OCI-M2 (cell line): ENCODE measurements around the gene INTS15.
"Not testable (repeated sequence)": the region's sequence is repeated elsewhere in the genome, so short reads cannot be mapped to it uniquely, and the experiment has no call there.

Experiments
- DNase-seq: peaks from one replicate; lab custom pipeline; 2025; ENCODE audit not compliant: unreplicated experiment; lab: John Stamatoyannopoulos, UW

INTS15 gene

GRCh38 chr7:6616854-6617643 lies 27.2 kb downstream of the INTS15 start:
- DNase-seq, result no peak

- DNase-seq, result no peak
These were observed 28.8 kb downstream of the INTS15 start for GRCh38 chr7:6618621-6619020.

DNA sequence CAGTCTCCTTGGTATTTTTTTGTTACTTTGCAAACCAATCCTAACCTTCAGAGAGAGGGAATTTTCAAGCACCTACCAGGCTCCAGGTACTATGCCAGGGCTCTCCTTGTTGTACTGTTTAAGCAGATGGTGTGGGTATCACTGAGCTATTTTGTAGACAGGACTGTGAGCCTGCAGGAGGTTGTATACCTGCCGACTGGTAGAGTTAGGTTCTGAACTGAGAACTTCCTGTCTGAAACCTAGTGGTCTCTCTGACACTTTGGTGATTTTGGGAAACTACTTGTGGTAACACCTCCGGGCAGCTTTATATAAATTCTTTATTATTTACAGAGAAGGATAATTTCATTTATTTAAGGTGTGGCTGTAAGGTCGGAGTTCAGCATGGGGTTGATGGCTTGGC lies 30.1 kb downstream of the INTS15 start:
- DNase-seq, result no peak

GRCh38 chr7:6621195-6622133 lies 31.6 kb downstream of the INTS15 start:
- DNase-seq, result no peak

- no peak for DNase-seq
These were observed 32.4 kb downstream of the INTS15 start for GRCh38 chr7:6622134-6622710.

- no peak for DNase-seq
These were observed 33.9 kb downstream of the INTS15 start for GRCh38 chr7:6623589-6624245.

DNA sequence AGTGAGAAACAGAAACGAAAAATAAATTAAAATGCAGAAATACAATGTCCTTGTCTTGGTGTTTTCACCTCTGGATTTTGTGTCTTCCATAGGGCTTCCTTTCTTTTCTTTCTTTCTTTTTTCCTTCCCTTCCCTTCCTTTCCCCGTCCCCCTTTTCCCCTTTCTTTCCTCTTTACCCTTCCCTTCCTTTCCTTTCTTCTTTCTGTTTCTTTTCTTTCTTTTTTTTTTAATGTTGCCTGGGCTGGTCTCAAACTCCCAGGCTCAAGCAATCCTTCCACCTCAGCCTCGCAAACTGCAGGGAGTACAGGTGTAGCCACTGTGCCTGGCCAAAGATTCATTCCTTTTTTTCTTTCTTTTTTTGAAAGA lies 34.4 kb downstream of the INTS15 start:
- DNase-seq, result no peak

DNA sequence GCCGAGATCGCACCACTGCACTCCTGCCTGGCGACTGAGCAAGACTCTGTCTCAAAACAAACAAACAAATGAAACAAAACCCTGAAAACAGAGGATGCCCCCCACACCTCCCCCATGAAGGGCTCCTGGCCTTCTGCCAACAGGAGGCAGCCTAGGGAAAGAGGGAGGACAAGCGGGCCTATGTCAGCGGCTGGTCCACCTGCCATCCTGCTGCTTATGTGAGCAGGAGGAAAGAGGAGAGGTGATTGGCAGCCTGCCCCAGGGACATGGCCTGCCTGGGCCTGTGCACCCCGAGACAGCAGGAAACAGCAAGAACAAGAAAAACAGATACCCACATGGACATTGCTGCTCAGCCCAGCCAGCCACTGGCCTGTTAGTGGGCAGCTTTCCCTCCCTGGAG lies 38.2 kb downstream of the INTS15 start:
- DNase-seq, result no peak

GRCh38 chr7:6630007-6630849 lies 40.4 kb downstream of the INTS15 start:
- no peak for DNase-seq

DNA sequence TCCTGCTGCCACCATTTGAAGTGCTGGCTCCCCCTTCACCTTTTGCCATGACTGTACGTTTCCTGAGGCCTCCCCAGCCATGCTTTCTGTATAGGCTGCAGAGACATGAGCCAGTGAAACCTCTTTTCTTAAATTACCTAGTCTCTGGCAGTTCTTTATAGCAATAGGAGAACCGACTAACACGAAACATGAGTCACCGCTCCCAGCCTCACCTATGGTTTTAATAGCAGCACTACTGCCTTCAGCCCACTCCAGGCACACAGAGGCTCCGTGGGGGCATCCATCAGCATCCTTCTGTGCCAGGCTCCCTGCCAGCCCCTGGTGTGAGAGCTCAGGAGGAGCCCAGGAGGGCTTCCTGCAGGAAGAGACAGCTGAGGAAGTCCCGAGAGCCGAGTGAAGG lies 41.8 kb downstream of the INTS15 start:
- DNase-seq, result no peak

DNA sequence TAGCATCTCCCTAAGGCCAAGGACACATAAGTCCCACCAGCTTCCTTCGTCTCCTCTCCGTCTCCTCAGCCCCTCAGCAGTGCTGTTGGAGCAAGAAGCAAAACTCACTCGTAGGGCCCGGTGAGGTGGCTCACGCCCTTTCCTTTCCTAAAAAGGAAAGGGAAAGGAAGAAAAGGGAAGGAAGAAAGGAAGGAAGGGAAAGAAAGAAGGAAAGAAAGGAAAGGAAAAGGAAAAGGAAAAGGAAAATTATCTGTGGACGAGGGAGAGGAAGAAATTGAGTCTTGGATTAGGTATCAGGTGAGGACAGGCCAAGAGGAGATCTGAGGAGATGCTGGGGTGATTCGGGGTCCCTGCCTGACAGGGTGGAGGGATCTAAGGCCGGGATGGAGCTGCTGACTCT lies 44.2 kb downstream of the INTS15 start:
- DNase-seq, result no peak

- DNase-seq, result not testable (repeated sequence)
These were observed 45.1 kb downstream of the INTS15 start for GRCh38 chr7:6634971-6635370.

DNA sequence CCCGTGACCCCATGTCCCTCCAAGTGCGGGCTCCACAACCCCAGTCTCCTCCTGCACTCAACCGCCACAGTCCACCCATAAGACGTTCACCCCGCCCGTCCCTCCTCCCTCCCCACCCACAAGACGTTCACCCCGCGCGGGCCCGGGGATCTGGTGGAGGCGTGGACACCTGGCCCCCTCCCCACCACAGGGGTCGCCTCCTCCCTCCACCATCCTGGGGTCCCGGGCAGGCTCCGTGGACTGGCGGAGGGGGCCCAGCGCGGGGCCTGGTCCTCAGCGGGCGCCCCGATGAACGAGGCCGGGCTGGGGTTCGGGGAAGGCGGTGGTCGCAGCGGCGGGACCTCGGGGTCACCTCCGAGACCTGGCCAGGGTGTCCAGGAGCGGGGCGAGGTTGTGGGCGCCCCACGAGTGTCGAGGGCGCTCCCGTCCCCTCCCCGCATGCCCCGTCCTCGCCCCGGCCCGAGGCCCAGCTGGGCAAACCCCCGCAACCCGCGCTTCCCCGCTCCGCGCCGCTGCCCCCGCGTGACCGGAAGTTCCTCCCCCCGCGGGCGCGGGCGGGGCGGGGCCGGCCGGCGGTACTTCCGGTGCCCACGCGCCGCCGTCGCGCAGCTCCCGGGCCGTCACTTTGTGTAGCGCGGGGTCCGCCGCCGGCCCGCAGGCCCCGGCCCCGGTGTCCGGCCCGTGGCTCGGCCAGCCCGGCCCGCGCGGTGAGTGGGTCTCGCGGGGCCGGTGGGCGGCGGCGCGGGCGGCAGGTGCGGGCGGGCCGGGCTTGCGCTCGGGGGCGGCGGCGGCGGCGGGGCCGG lies 47.1 kb downstream of the INTS15 start, which contains the start of gene ZNF316:
TSS of gene ZNF316 (plus strand) at position 578 of the 803 bp plus-strand sequence. CDS start 5,092 bp downstream, outside the sequence.
- DNase-seq, result no peak

DNA sequence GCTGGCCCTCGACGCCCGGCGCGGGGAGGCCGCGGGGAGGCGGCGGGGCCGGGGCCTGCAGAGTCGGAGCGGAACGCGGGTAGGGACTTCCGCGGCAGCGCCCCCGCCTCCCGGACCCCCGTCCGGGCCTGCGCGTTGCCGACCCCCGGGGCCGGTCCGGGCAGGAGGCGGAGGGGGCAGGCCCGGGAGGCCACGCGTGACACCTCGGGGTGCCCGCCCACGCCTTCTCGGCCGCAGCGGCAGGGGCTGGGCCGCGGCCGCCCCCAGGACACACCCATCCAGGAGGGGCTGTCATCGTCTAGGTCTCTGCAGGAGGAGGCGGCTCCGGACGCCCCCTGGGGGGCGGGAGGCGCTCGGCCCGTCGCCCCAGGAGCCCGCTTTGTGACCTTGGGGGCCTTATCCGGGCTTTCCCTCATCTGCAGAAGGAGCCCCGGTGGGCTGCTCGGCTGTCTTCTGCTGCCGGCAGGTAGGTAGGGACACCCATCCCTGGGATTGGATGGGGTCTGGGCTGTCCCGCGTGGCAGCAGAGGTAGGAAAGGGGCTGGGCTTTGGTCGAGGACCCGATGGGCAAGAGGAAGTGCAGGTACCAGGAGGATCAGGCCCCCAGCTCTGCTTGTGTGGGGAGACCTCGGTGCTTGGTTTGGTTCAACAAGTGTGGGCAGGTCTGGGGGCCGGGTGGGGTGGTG lies 47.9 kb downstream of the INTS15 start:
- DNase-seq, result no peak

DNA sequence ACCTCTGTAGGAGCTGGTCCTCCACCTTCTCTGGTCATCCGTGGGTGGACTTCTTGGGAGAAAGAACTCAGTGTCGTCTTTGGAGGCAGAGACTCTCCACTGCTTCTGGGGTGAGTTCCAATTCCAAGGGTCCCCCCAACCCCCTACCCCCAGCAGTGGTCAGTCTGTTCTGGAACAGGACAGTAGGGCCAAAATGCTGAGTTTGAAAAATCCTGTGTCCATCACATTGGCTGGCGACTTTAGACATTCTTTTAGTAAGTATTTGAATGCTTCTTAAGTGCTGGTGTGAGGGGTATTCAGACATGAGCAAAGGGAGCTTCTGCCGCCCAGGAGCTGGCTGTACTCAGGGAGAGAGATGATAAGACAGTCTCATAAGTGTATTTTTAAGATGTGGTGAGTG lies 49.2 kb downstream of the INTS15 start:
- no peak for DNase-seq

- DNase-seq, result no peak
These were observed 49.8 kb downstream of the INTS15 start for GRCh38 chr7:6639627-6640026.

GRCh38 chr7:6640246-6640721 lies 50.5 kb downstream of the INTS15 start:
- DNase-seq, result no peak

DNA sequence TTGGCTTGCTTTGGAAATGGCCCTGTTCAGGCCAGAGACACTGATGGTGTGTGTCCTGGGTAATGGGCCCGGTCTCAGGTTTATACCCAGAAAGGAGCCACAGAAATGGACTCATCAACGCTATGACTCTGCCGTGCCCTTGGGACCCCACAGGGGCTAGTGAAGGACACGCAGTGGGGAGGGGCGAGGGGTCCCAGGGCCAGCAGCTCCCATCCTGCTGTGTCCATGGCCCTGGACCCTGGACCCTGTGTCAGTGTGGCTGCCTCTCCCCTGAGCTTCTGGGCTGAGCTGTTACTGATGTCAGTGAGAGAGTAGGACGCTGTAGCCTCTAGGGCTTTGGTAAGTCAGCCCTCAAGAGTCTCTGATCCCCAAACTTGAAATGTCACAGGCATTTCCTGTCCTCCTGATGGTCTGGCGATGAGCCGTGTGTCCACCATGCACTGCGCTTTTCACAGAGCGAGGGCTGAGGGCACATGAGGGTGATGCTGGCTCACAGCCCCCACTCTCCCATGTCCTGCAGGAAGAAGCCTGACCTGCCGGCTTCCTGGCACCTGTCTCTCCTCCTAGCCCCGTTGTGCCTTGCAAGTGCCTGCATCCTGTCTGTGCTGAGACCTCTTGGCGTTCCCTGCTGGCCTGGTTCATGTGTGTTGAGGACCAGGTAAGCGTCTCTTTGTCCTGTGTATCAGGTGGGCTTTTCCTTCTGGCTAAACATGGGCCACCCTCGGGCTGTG lies 51.6 kb downstream of the INTS15 start:
- DNase-seq, result no peak
